ENCODE results near the gene SHROOM2. TPM values are rescaled to one million over a fixed set of nuclear protein-coding genes. Genes with fewer than 3 reads are reported as not detected.

Gene SHROOM2
- polyA plus RNA-seq, 1 donor (not counting 4 experiments of a cell fraction or from before 2014, with no cell fraction given): 3.3 TPM

GRCh38 chrX:9938516-9938915 is 152.3 kb downstream of the SHROOM2 start:
- no peak overlapping the region for H3K4me3 ChIP-seq (ENCODE audit: control insufficient read depth in 2 of 3, extremely low read depth in 1 of 3, insufficient read depth in 2 of 3, low read depth in 1 of 3, low read length in 3 of 3)
- no peak for DNase-seq (ENCODE audit: low read depth, low spot score)
- FAIRE-seq: no peak
- no peaks in the 10 kb centered on the region for H3K4me1 ChIP-seq (ENCODE audit: control insufficient read depth, extremely low read depth, insufficient read depth, low read length)
- TF ChIP-seq, protein P1, sequence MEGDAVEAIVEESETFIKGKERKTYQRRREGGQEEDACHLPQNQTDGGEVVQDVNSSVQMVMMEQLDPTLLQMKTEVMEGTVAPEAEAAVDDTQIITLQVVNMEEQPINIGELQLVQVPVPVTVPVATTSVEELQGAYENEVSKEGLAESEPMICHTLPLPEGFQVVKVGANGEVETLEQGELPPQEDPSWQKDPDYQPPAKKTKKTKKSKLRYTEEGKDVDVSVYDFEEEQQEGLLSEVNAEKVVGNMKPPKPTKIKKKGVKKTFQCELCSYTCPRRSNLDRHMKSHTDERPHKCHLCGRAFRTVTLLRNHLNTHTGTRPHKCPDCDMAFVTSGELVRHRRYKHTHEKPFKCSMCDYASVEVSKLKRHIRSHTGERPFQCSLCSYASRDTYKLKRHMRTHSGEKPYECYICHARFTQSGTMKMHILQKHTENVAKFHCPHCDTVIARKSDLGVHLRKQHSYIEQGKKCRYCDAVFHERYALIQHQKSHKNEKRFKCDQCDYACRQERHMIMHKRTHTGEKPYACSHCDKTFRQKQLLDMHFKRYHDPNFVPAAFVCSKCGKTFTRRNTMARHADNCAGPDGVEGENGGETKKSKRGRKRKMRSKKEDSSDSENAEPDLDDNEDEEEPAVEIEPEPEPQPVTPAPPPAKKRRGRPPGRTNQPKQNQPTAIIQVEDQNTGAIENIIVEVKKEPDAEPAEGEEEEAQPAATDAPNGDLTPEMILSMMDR (optimal IDR thresholded peaks at IDR 0.05 in 1 of 3, IDR thresholded peaks at IDR 0.05 in 1 of 3, conservative IDR thresholded peaks at IDR 0.05 in 1 of 3; ENCODE audit: extremely low read depth in 1 of 3, insufficient read depth in 2 of 3, low read length in 3 of 3): no peak
- no peak for TF ChIP-seq EZH2 (IDR thresholded peaks at IDR 0.05; ENCODE audit: low read length)
- H3K79me2 ChIP-seq (ENCODE audit: control insufficient read depth, insufficient read depth, low read length): no peaks in the 10 kb centered on the region
- H3K27me3 ChIP-seq (ENCODE audit: control insufficient read depth, extremely low read depth, insufficient read depth, low read length): no peaks in the 10 kb centered on the region
- H3K36me3 ChIP-seq (ENCODE audit: control insufficient read depth in 2 of 2, extremely low read depth in 1 of 2, insufficient read depth in 2 of 2, low read length in 2 of 2): no peaks in the 10 kb centered on the region
- H4K20me1 ChIP-seq (ENCODE audit: control insufficient read depth, extremely low read depth, insufficient read depth, low read length): no peaks in the 10 kb centered on the region
- H3K9ac ChIP-seq (ENCODE audit: control insufficient read depth, extremely low read depth, insufficient read depth, low read length): no peak overlapping the region
- no peak overlapping the region for H3K4me2 ChIP-seq (ENCODE audit: control insufficient read depth, extremely low read depth, insufficient read depth, low read depth, low read length)
- H3K9me1 ChIP-seq (ENCODE audit: control insufficient read depth, extremely low read depth, insufficient read depth, low read length): no peaks in the 10 kb centered on the region
- no peak overlapping the region for H3K27ac ChIP-seq (ENCODE audit: control insufficient read depth, insufficient read depth, low read length)
- no peak overlapping the region for H2AFZ ChIP-seq (ENCODE audit: control insufficient read depth, low read length)
- H3K9me3 ChIP-seq (ENCODE audit: control insufficient read depth, low read depth, low read length): no peaks in the 10 kb centered on the region
- dilution Hi-C loops (cut with MboI; ENCODE audit: extremely low pct_ligation_motif_present, low sequenced_read_pairs): no loop called here

- FAIRE-seq: no peak
Measured at GRCh38 chrX:9940421-9940820, 154.2 kb downstream of the SHROOM2 start.

More at GRCh38 chrX:9940421-9940820, 154.2 kb downstream of the SHROOM2 start:
- H4K20me1 ChIP-seq (ENCODE audit: control insufficient read depth, extremely low read depth, insufficient read depth, low read length): no peaks in the 10 kb centered on the region
- TF ChIP-seq, protein P1 (optimal IDR thresholded peaks at IDR 0.05 in 1 of 3, IDR thresholded peaks at IDR 0.05 in 1 of 3, conservative IDR thresholded peaks at IDR 0.05 in 1 of 3; ENCODE audit: extremely low read depth in 1 of 3, insufficient read depth in 2 of 3, low read length in 3 of 3): no peak
- no peak for TF ChIP-seq EZH2 (IDR thresholded peaks at IDR 0.05; ENCODE audit: low read length)
- H3K4me1 ChIP-seq (ENCODE audit: control insufficient read depth, extremely low read depth, insufficient read depth, low read length): no peaks in the 10 kb centered on the region
- H3K79me2 ChIP-seq (ENCODE audit: control insufficient read depth, insufficient read depth, low read length): no peaks in the 10 kb centered on the region
- dilution Hi-C loops (cut with MboI; ENCODE audit: extremely low pct_ligation_motif_present, low sequenced_read_pairs): no loop called here
- no peak overlapping the region for H3K4me2 ChIP-seq (ENCODE audit: control insufficient read depth, extremely low read depth, insufficient read depth, low read depth, low read length)
- no peaks in the 10 kb centered on the region for H3K36me3 ChIP-seq (ENCODE audit: control insufficient read depth in 2 of 2, extremely low read depth in 1 of 2, insufficient read depth in 2 of 2, low read length in 2 of 2)
- no peak overlapping the region for H2AFZ ChIP-seq (ENCODE audit: control insufficient read depth, low read length)
- no peaks in the 10 kb centered on the region for H3K9me3 ChIP-seq (ENCODE audit: control insufficient read depth, low read depth, low read length)
- no peaks in the 10 kb centered on the region for H3K9me1 ChIP-seq (ENCODE audit: control insufficient read depth, extremely low read depth, insufficient read depth, low read length)
- no peak overlapping the region for H3K27ac ChIP-seq (ENCODE audit: control insufficient read depth, insufficient read depth, low read length)
- no peak overlapping the region for H3K9ac ChIP-seq (ENCODE audit: control insufficient read depth, extremely low read depth, insufficient read depth, low read length)
- no peaks in the 10 kb centered on the region for H3K27me3 ChIP-seq (ENCODE audit: control insufficient read depth, extremely low read depth, insufficient read depth, low read length)
- DNase-seq (ENCODE audit: low read depth, low spot score): no peak
- no peak overlapping the region for H3K4me3 ChIP-seq (ENCODE audit: control insufficient read depth in 2 of 3, extremely low read depth in 1 of 3, insufficient read depth in 2 of 3, low read depth in 1 of 3, low read length in 3 of 3)

Measured in keratinocyte (primary cell).